Measurements from ENCODE around the gene FZD10.

DNA sequence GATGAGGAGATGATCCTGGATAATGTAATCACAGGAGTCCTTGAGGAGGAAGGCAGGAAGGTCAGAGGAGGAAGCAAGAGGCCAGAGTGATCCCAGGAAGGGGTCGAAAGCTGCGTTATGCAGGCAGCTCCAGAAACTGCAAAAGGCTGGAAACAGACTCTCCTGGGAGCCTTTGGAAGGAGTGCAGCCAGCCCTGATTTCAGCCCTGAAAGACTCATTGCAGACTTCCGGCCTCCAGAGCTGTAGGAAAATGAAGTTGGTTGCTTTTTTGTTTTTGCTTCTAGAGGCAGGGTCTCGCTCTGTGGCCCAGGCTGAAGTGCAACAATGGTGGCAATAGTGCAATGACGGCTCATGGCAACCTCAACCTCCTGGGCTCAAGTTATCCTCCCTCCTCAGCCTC is 44.6 kb upstream of the FZD10 start:
- TF ChIP-seq, protein P1, sequence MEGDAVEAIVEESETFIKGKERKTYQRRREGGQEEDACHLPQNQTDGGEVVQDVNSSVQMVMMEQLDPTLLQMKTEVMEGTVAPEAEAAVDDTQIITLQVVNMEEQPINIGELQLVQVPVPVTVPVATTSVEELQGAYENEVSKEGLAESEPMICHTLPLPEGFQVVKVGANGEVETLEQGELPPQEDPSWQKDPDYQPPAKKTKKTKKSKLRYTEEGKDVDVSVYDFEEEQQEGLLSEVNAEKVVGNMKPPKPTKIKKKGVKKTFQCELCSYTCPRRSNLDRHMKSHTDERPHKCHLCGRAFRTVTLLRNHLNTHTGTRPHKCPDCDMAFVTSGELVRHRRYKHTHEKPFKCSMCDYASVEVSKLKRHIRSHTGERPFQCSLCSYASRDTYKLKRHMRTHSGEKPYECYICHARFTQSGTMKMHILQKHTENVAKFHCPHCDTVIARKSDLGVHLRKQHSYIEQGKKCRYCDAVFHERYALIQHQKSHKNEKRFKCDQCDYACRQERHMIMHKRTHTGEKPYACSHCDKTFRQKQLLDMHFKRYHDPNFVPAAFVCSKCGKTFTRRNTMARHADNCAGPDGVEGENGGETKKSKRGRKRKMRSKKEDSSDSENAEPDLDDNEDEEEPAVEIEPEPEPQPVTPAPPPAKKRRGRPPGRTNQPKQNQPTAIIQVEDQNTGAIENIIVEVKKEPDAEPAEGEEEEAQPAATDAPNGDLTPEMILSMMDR (IDR thresholded peaks at IDR 0.05): no peak
- TF ChIP-seq POLR2A (IDR thresholded peaks at IDR 0.05): no peak

Data from body of pancreas (tissue), 4 donors.